Sciatic nerve (tissue), 2 donors: ENCODE measurements around the gene MEX3C. TPM values are rescaled to one million over a fixed set of nuclear protein-coding genes. Genes with fewer than 3 reads are reported as not detected.

Experiments used
- ATAC-seq: fragments of 200-7000 bp; cut with Tn5 transposase; one replicate; pipeline ENCODE4 v1.9.1; 2020; ENCODE audit warnings: mild to moderate bottlenecking, moderate library complexity
- DNase-seq: peaks from one replicate; pipeline ENCODE4 v3.0.0-alpha.2; 2020; ENCODE audit warnings: low spot score
- intact Hi-C: fragments of 100-400 bp; cut with DNase I; formaldehyde crosslinking; loops from one replicate; pipeline ENCODE4 v1.14.2; 2022
- total RNA-seq: library from RNA; stranded (reverse); fragmentation: NEBNext Ultra II Directional; extraction: Animal tissue kit (Norgen Biotek cat#: 25700); gene quantifications from one replicate; pipeline ENCODE4 v1.2.1, GENCODE V29; 2021
- donor health status: DM: no; HTN: no; CAD: no.
- donor health status: DM: no; HTN: no; CAD: no.

The MEX3C gene
- total RNA-seq, 1 donor from 2014 or later = 31.9 TPM

GRCh38 chr18:51193621-51194287 is 3.7 kb downstream of the MEX3C start:
- no peak for DNase-seq
- no peak for ATAC-seq
- intact Hi-C loops = no loop called here

- no peak for ATAC-seq
- DNase-seq = no peak
- intact Hi-C loops = no loop called here
These were observed 4.8 kb downstream of the MEX3C start for GRCh38 chr18:51192696-51193095.

DNA sequence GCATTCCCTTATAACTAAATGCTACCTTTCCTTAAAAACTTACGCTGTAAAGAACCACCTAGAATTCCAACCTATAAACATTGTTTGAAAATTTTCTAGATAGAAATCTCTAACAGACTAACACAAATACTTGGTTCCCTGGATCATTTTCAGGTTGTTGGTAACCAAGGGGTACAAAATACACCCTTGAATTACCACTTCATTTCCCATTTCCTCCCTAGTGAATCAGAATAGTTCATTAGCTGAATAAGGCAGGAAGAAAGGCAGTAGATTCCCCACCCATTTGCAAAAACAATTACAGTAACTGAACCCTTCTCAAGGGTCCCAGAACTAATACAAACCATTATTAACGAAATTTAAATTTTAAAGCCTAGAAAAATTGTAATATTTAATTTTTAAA is 5.5 kb downstream of the MEX3C start:
- ATAC-seq = no peak
- intact Hi-C loops = no loop called here
- DNase-seq = no peak

- DNase-seq = no peak
- ATAC-seq = no peak
- intact Hi-C loops = no loop called here
These were observed 6.3 kb downstream of the MEX3C start for GRCh38 chr18:51191128-51191717.

- intact Hi-C loops = no loop called here
- no peak for ATAC-seq
- DNase-seq = no peak
These were observed 7.5 kb downstream of the MEX3C start for GRCh38 chr18:51190000-51190399.

DNA sequence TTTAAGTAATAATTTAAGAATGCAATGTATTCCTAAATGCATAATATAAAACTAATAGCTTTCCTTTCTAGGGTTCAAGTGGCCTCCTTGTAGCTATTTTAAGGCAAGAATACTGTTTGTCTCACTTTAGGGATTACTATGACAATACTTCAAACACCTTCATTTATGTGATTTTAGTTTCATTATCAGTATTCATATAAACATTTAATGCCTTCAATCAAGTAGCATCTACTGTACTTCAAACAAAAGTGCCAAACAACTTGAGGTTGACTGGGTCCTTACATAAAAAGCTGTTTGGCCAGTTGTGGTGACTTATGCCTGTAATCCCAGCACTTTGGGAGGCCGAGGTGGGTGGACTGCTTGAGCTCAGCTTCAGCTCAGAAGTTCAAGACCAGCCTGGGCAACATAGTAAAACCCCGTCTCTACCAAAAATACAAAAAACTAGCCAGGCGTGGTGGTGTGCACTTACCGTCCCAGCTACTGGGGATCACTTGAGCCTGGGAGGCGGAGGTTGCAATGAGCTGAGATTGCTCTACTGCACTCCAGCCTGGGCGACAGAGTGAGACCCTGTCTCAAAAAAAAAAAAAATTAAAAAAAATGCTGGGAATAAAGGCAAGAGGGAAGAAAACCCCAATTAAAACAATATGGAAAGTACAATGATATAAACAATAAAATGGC is 9.3 kb downstream of the MEX3C start:
- no peak for ATAC-seq
- intact Hi-C loops = no loop called here

GRCh38 chr18:51185075-51185474 is 12.4 kb downstream of the MEX3C start:
- no peak for ATAC-seq
- intact Hi-C loops = no loop called here

More for the DNA sequence above, 9.3 kb downstream of the MEX3C start:
- DNase-seq = no peak

GRCh38 chr18:51184091-51184457 is 13.4 kb downstream of the MEX3C start:
- intact Hi-C loops = no loop called here
- ATAC-seq (no peak), DNase-seq (no peak)

More at GRCh38 chr18:51185075-51185474, 12.4 kb downstream of the MEX3C start:
- DNase-seq = no peak

- intact Hi-C loops = no loop called here
- ATAC-seq (no peak), DNase-seq (no peak)
These were observed 13.9 kb downstream of the MEX3C start for GRCh38 chr18:51183372-51184090.

- no peak for ATAC-seq
- intact Hi-C loops = no loop called here
- no peak for DNase-seq
These were observed 14.7 kb downstream of the MEX3C start for GRCh38 chr18:51182824-51183223.

DNA sequence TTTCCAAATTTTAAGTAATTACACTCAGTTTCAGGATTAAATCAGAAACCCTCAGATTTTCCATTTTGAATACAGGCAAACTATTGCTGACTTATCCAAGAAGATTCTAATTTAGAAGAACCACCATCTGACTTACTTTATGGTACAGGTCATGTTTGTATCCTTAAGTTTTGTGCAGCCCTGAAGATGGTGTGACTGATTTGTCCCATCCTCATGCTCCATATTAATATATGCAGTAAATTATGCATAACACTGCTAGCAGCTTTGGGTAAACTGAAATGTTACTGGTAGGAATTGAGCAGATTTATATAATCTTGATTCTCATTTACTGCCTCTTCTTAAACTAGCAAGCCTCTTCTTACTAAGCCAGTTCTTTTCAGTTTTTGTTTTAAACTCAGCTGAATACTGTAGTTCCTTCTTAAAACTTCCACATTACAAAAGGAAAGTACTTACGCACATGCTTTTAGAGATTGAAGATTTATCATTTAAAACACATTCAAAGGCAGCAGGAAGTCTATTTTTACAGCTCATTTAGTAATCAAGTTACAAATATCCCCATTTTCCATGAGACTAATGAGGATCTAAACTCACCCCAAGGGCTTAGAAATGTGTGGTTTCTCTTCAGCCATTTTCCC is 25.7 kb downstream of the MEX3C start:
- DNase-seq (no peak), ATAC-seq (no peak)
- intact Hi-C loops = no loop called here

- intact Hi-C loops = no loop called here
- ATAC-seq (no peak), DNase-seq (no peak)
These were observed 26.3 kb downstream of the MEX3C start for GRCh38 chr18:51171223-51171622.

DNA sequence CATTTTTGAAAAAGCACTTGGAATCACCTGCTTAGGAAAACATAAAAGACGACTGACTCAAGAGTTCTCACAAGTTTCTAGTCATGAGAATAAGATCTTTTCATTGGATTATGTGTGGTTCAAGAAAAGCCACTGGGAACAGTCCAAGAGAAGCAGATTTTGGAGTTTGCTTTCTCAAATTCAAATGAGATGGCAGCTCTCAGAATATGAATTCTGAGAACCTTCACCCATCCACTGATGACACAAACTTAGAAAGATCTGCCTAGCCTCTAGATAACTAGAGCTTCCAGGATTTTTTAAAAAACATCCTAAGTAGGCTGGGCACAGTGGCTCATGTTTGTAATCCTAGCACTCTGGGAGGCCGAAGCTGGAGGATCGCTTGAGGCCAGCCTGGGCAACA is 26.8 kb downstream of the MEX3C start:
- ATAC-seq = no peak
- intact Hi-C loops = no loop called here
- DNase-seq = no peak

DNA sequence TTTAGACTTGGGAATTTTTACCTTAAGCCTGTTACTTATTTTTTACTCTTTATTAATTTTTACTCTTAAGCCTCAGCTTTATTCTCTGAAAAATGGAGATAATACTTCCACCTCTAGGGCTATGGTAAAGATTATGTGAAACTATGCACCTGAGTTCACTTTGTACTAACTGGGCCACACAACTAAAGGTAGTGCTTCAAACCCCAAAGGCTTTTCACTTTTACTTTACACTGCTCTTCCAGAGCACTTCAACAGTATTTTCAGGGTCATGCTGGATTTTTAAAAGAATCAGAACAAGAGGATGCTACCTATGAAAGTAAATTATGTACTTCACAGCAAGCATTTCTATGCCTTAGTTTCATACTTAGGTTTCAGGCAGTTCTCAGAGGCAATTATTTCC is 27.8 kb downstream of the MEX3C start:
- ATAC-seq (no peak), DNase-seq (no peak)
- intact Hi-C loops = no loop called here

DNA sequence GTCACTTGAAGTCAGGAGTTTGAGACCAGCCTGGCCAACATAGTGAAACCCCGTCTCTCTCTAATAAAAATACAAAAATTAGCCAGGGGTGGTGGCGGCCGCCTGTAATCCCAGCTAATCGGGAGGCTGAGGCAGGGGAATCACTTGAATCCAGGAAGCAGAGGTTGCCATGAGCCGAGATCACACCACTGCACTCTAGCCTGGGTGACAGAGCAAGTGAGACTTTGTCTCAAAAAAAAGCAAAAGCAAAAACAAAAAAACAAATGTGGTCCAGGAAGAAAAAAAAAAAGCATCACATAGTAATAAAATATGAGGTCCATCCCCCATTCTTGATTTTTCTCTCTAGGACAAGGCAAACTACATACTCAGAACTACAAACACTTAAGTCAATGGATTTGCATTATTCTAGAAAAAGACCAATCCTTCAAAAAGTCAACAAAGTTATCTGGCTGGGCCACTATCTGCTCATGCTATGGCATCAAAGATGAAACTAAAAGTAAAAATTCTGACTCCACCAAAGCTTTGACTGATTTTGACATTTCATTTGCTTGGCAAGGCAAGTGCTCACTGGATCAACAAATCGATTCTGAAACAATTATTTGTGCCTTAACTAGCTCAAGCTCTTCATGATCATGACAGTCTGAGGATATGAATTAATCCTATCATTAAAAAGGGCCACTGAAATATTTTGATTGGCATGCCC is 28.4 kb downstream of the MEX3C start:
- DNase-seq (no peak), ATAC-seq (no peak)
- intact Hi-C loops = no loop called here

DNA sequence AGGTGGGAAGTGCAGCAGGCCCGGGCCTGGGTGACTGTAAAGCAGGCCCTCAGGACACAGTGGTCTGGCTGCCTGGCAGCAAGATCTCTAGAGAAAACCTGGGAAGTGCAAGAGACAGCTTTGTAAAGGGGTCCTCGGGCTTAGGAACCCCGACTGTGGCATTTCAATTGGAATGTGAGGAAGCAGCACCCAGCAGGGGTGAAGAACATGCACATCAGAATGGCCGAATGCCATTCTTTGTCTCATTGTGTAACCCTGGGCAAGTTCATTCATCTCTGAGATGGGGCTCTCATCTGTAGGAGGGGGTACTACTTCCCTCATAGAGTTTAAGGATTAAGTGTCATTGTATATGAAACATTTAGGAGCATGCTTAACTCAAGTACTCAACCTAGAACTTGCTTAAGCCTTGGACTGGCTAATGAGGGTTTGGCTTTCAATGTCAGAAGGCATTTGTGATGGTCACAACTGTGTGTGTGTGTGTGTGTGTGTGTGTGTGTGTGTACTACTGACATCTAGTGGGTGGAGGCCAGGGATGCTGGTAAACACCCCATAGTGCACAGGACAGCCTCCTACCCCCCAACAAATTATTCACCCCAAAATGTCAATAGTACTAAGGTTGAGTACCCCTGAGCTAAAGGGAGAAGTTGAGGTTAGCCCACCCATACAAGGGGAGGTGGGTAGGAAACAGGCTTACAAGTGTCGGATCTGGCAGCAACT is 29.3 kb downstream of the MEX3C start:
- DNase-seq (no peak), ATAC-seq (no peak)
- intact Hi-C loops = no loop called here

- intact Hi-C loops = no loop called here
- DNase-seq = no peak
- ATAC-seq = no peak
These were observed 32.2 kb downstream of the MEX3C start for GRCh38 chr18:51165296-51165695.

DNA sequence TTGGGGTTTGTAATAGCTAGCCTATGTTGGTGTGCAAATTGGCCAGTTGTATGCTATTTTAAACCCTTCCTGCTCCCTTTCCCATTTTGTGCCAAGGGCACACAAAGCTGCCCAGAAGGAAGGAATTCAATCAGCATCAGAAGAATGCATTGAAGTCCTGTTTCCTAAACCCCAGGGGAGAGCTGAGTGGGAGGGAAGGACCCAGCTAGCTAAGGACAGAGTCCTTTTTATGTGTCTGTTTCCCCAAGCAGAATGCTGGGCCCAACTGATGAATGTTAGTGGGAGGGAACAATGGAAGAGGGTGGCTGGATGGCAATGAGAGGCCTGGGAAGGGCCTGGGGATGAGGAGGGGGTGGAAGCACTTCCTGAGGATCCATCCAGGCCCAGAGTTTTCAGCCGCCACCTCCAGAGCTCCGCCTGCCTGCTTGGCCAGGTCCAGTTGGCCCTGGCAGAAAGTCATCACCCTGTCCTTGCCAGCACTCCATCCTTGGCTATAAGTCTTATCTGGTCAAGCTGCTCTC is 32.7 kb downstream of the MEX3C start:
- intact Hi-C loops = no loop called here
- no peak for ATAC-seq
- no peak for DNase-seq
